ENCODE results near the gene PPP1R16B. TPM values are rescaled to one million over a fixed set of nuclear protein-coding genes. Genes with fewer than 3 reads are reported as not detected.
"Not testable (repeated sequence)": the region's sequence is repeated elsewhere in the genome, so short reads cannot be mapped to it uniquely, and the experiment has no call there.

PPP1R16B gene
- total RNA-seq, 4 donors from 2014 or later, result 1.8 to 11.1 (median 7.0) TPM

DNA sequence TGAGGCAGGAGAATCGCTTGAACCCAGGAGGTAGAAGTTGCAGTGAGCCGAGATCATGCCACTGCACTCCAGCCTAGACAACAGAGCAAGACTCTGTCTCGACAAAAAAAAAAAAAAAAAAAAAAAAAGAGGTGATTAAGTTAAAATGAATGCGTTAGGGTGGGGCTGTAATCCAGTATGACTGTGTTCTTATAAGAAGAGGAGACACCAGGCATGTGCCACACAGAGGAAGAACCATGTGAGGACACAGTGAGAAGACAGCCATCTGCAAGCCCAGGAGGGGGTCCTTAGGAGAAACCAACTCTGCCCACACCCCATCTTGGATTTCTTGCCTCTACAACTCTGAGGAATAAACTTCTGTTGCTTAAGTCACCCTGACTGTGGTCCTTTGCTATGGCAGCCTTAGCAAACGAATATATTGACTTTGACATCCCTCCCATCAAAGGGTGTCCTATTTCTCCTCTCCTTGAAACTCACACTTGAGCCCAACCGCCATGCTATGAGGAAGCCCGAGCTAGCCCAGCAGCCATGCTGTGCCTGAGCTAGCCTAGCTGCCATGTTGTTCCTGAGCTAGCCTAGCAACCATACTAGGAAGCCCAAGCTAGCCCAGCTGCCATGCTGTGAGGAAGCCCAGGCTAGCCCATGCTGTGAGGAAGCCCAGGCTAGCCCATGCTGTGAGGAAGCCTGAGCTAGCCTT lies 15.8 kb upstream of the PPP1R16B start:
- H3K27me3 ChIP-seq, result no peaks in the 10 kb centered on the region
- no peaks in the 10 kb centered on the region for H3K36me3 ChIP-seq
- WGBS, 2 donors (ENCODE audit: low coverage in 1 of 2), result 60 to 83% methylated on average over 2 to 7 of the region's 7 CpGs
- H3K4me1 ChIP-seq, result no peaks in the 10 kb centered on the region
- no peak for TF ChIP-seq POLR2AphosphoS5 (IDR thresholded peaks at IDR 0.05)
- no peak for TF ChIP-seq EP300 (IDR thresholded peaks at IDR 0.05; ENCODE audit: low read depth)
- no peak for TF ChIP-seq POLR2A (IDR thresholded peaks at IDR 0.05)
- no peak for TF ChIP-seq CTCF (IDR thresholded peaks at IDR 0.05)
- no peak for DNase-seq
- intact Hi-C loops (cut with DNase I; ENCODE audit: low total_unique reads), result no loop called here
- no peak overlapping the region for H3K27ac ChIP-seq
- in situ Hi-C loops (cut with MboI; ENCODE audit: low pct_ligation_motif_present in 1 of 4, low pct_unique_long_range_greater_than_20kb in 1 of 4, low sequenced_read_pairs in 3 of 4), result no loop called here
- no peaks in the 10 kb centered on the region for H3K9me3 ChIP-seq
- no peak overlapping the region for H3K4me3 ChIP-seq

GRCh38 chr20:38790200-38791053 lies 15.1 kb upstream of the PPP1R16B start:
- no peaks in the 10 kb centered on the region for H3K4me1 ChIP-seq
- peak; percentile 35 to 73 (median 51) for TF ChIP-seq CTCF (IDR thresholded peaks at IDR 0.05)
- no peak for TF ChIP-seq POLR2A (IDR thresholded peaks at IDR 0.05)
- 17 to 51% methylated on average over 12 to 16 of the region's 16 CpGs for WGBS, 2 donors (ENCODE audit: low coverage in 1 of 2)
- in situ Hi-C loops (cut with MboI; ENCODE audit: low pct_ligation_motif_present in 1 of 4, low pct_unique_long_range_greater_than_20kb in 1 of 4, low sequenced_read_pairs in 3 of 4) (no loop called here), intact Hi-C loops (cut with DNase I; ENCODE audit: low total_unique reads) (no loop called here)
- H3K27me3 ChIP-seq, result no peaks in the 10 kb centered on the region
- no peak overlapping the region for H3K27ac ChIP-seq
- H3K4me3 ChIP-seq, result no peak overlapping the region
- no peaks in the 10 kb centered on the region for H3K9me3 ChIP-seq
- no peak for DNase-seq
- no peaks in the 10 kb centered on the region for H3K36me3 ChIP-seq

DNA sequence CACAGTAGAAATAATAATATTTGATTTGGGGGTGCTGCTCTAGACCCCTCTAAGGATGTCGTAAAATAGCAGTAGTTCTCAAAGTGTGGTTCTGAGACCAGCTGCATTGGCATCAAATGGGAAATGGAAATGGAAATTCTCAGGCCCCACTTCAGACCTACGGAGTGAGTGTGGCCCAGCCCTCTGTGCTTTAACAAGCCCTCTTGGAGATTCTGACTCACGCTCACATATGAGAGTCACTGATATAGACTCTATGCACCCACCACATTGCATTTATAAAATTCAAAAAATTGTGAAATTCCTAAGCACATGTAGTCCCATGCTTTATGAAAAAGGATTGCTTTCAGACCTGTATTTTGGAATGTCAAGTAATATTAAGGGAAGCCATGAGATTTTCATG lies 14.2 kb upstream of the PPP1R16B start:
- TF ChIP-seq POLR2AphosphoS5 (IDR thresholded peaks at IDR 0.05) (no peak), CTCF (IDR thresholded peaks at IDR 0.05) (no peak), EP300 (IDR thresholded peaks at IDR 0.05; ENCODE audit: low read depth) (no peak), POLR2A (IDR thresholded peaks at IDR 0.05) (no peak)
- no peaks in the 10 kb centered on the region for H3K36me3 ChIP-seq
- in situ Hi-C loops (cut with MboI; ENCODE audit: low pct_ligation_motif_present in 1 of 4, low pct_unique_long_range_greater_than_20kb in 1 of 4, low sequenced_read_pairs in 3 of 4), result no loop called here
- intact Hi-C loops (cut with DNase I; ENCODE audit: low total_unique reads), result no loop called here
- H3K4me1 ChIP-seq, result no peaks in the 10 kb centered on the region
- H3K4me3 ChIP-seq, result no peak overlapping the region
- H3K9me3 ChIP-seq, result no peaks in the 10 kb centered on the region
- no peak for DNase-seq
- WGBS, 2 donors (ENCODE audit: low coverage in 1 of 2), result 42 to 78% methylated on average over 2 to 3 of the region's 3 CpGs
- H3K27ac ChIP-seq, result no peak overlapping the region
- no peaks in the 10 kb centered on the region for H3K27me3 ChIP-seq

- TF ChIP-seq POLR2AphosphoS5 (IDR thresholded peaks at IDR 0.05) (no peak), EP300 (IDR thresholded peaks at IDR 0.05; ENCODE audit: low read depth) (no peak), POLR2A (IDR thresholded peaks at IDR 0.05) (no peak), CTCF (IDR thresholded peaks at IDR 0.05) (no peak)
- Histone ChIP-seq H3K4me3 (no peak overlapping the region), H3K27me3 (no peaks in the 10 kb centered on the region), H3K4me1 (no peaks in the 10 kb centered on the region), H3K27ac (no peak overlapping the region), H3K9me3 (no peaks in the 10 kb centered on the region), H3K36me3 (no peaks in the 10 kb centered on the region)
- in situ Hi-C loops (cut with MboI; ENCODE audit: low pct_ligation_motif_present in 1 of 4, low pct_unique_long_range_greater_than_20kb in 1 of 4, low sequenced_read_pairs in 3 of 4), result no loop called here
- intact Hi-C loops (cut with DNase I; ENCODE audit: low total_unique reads), result no loop called here
- WGBS, 2 donors (ENCODE audit: low coverage in 1 of 2), result 88 to 94% methylated on average over 1 of the region's 1 CpG
- no peak for DNase-seq
Measured at GRCh38 chr20:38791940-38792339, 13.6 kb upstream of the PPP1R16B start.

- DNase-seq; H3K27ac ChIP-seq; in situ Hi-C loops (cut with MboI; ENCODE audit: low pct_ligation_motif_present in 1 of 4, low pct_unique_long_range_greater_than_20kb in 1 of 4, low sequenced_read_pairs in 3 of 4); H3K36me3 ChIP-seq; H3K9me3 ChIP-seq; H3K4me1 ChIP-seq; H3K27me3 ChIP-seq; intact Hi-C loops (cut with DNase I; ENCODE audit: low total_unique reads); H3K4me3 ChIP-seq: not testable (repeated sequence)
- WGBS, 2 donors (ENCODE audit: low coverage in 1 of 2), result 97 to 100% methylated on average over 2 to 5 of the region's 5 CpGs
Measured at GRCh38 chr20:38794057-38794456, 11.4 kb upstream of the PPP1R16B start.

Data from transverse colon (tissue), 4 donors.